GM21515 (cell line): ENCODE data around the gene RNF217.

Source experiments
- ATAC-seq: cut with Tn5 transposase; IDR thresholded peaks from one replicate; pipeline ENCODE4 v1.9.1; 2021; ENCODE audit not compliant: unreplicated experiment

Gene RNF217

GRCh38 chr6:125095580-125096301 lies 133.5 kb downstream of the RNF217 start:
- no peak for ATAC-seq

- ATAC-seq: no peak
These were observed 134.9 kb downstream of the RNF217 start for GRCh38 chr6:125097186-125097585.

GRCh38 chr6:125098253-125098652 lies 136.0 kb downstream of the RNF217 start:
- ATAC-seq: no peak

DNA sequence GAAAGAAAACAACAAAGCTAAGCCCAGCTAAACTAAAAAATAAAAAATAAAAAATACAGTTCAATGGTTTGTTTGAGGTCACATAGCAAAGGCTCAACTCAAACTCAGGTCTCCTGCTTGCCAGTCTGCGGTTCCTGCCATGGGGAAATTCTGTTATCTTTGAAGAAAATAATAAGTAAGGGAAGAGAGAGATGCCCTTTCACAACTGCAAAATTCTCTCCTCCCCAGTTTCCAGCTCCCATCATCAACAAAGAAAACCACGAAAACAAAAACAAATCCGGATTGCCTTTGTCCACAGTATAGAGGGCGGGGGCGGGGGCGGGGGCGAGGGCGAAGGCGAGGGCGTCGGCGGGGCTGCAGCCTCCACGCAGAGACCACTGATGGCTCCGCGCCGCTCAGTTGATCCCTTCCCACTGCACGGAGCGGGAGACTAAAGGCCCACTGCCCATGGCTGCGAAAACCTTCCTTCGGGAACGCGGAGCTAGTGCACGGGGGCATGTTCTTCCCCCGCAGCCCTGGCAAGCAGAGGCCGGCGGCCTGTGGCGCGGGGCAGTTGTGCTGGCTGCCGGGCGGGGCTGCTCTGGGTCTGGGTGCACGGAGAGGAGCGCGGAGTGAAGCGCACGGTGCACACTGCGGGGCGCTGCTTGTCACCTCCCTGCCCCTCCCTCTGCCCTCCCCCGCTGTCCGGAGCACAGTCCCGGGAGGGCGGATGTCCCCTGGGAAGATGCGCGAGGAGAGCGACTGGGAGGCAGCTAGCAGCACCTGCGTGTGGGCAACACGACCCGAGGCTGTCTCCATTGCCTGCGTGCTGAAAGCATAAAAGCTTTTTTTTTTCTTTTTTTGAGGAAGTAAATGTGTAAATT lies 137.2 kb downstream of the RNF217 start:
- peak; percentile 49 for ATAC-seq

- ATAC-seq: no peak
These were observed 137.9 kb downstream of the RNF217 start for GRCh38 chr6:125100074-125100652.

DNA sequence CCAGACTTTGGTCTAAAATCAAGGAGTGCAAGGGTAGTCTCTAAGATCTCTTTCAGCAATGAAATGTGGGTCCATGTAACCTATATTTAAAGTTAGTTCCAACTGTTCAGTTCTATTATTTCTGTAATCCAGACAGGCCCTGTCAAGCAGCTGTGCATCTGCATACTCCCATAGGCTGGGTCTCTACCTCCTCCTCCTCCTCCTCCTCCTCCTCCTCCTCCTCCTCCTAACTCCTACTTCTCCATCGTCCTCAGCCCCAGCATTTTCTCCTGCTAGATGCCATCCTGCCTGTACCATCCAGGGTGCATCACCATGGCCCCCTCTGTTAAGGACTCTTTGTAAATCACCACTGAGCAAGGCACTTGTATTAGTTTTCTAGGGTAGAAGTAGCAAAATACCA lies 138.9 kb downstream of the RNF217 start:
- no peak for ATAC-seq

GRCh38 chr6:125101631-125102030 lies 139.4 kb downstream of the RNF217 start:
- no peak for ATAC-seq

DNA sequence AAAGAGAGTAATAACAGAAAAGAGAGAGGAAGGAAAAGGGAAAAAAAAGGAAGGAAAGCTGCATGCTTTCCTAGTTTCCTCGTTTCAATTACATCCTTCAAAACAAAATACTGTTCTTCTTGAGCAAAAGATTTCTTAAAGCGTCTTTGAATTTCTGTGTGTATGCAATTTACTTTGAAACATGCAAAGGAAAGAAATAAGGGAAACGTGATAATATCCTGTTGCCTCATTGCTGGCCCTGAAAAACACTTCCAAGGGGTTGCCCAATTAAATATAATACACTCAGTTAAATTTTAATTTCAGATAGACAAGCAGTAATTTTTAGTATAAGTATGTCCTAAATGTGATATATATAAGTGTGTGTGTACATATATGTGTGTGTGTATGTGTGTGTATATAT lies 140.2 kb downstream of the RNF217 start:
- ATAC-seq: no peak

- ATAC-seq: no peak
These were observed 140.7 kb downstream of the RNF217 start for GRCh38 chr6:125102891-125103290.

GRCh38 chr6:125104425-125104824 lies 142.2 kb downstream of the RNF217 start:
- ATAC-seq: no peak

DNA sequence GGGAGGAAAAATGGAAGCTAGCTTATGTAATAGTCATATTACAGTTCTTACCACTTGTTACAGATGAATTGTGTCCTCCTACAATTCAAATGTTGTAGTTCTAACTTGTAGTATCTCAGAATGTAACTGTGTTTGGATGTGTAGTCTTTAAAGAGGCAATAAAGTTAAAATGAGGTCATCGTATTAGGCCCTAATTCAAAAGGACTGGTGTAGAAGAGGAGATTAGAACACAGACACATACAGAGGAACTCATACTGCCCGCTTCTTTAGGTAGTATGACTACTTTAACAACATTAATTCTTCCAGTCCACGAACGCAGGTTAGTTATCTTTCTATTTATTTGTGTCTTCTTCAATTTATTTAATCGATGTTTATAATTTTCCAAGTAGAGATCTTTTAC lies 144.8 kb downstream of the RNF217 start:
- no peak for ATAC-seq

GRCh38 chr6:125107896-125108295 lies 145.7 kb downstream of the RNF217 start:
- no peak for ATAC-seq

DNA sequence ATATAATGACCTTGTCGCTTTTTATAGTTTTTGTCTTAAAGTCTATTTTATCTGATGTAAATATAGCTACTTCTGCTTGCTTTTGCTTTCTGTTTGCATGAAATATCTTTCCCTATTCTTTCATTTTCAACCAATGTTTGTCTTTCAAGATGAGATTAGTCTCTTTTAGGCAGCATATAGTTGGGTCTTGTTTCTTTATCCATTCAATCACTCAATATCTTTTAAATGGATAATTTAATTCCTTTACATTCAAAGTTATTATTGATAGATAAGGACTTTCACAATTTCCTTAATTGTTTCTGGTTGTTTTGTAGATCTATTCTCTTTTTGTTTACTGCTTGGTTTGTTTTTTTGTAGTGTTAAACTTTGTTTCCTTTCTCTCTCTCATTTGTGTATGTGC lies 147.8 kb downstream of the RNF217 start:
- no peak for ATAC-seq

- ATAC-seq: no peak
These were observed 149.2 kb downstream of the RNF217 start for GRCh38 chr6:125111219-125111983.

GRCh38 chr6:125112934-125113333 lies 150.7 kb downstream of the RNF217 start:
- no peak for ATAC-seq

- ATAC-seq: no peak
These were observed 152.1 kb downstream of the RNF217 start for GRCh38 chr6:125114248-125114858.

- no peak for ATAC-seq
These were observed 153.9 kb downstream of the RNF217 start for GRCh38 chr6:125116170-125116569.

DNA sequence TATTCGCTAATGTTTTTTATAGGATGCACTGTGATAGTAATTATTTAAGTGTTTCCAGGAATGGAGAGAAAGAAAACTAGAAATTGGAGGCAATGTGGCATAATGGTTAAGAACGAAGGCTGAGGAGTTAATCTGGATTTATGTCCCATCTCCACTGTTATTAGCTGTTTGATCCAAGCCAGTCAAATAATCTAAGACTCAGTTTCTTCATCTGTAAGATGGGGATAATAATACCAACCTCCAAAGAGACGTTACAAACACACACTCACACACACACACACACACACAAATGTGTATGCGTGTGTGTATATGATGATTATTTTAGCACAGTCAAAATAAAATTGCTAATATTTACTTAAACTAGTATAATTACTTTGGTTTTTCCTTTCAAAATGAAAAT lies 154.5 kb downstream of the RNF217 start:
- ATAC-seq: no peak

DNA sequence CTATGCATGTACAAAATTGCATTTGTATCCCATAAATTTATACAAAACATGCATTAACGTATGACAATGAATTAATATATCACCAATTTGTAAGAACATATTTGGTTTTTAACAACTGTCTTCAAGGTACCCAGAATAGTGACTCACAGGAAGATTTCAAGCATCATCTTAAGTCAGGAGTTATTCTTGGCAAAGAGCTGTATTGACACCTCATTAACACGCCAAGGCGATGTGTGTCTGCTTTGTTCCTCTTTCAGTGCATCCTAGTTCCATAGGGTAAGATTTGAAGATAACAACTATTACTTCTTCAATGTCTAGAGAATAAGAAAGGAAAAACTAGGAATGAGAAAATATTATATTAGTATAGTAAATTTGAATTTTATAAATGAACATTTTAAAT lies 155.6 kb downstream of the RNF217 start:
- ATAC-seq: no peak

DNA sequence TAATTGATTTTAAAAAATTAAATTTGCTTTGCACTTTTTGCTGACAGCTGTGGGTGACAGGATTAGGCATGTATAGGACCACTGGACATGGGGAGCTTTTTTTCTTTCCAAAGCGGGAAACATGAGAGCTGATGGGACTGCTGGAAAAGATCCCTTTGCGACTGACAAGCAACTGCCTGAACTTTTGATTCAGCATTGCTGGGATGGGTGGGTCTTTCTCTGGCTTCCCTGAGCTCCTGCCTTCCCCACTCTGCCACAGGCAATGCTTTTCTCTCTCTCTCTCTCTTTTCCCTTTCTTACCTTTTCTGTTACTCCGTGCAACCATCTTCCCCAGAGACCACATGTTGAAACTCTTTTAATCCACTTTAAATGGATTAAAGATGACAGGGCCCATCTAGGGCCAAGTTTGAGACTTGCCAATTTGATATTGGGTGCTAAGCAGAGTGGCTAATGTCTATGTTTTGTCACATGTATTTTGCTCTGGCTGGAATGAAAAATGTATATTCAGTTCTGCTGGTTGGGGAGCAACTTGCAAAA lies 157.9 kb downstream of the RNF217 start:
- ATAC-seq: no peak

DNA sequence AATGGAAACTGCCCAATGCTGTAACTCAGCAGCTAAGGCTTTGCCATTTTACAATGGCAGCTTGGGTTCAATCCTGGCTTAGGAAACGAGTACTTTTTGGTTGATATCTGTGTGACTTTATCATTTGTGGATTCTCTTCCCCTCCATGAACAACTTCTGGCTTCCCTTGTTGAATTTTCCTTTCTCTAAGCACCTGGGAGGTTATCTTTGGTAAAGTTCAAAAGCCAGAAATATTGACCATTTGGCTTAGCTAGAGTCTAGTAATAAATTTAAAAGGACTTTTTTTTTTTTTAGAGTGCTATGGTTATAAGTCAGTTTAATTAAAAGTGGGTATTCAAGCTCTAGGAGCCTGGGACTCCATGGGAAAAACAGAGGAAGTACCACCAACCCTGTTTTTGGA lies 159.7 kb downstream of the RNF217 start:
- ATAC-seq: no peak
